GM12878 (cell line): ENCODE measurements around the gene DPEP1. TPM values are rescaled to one million over a fixed set of nuclear protein-coding genes. Genes with fewer than 3 reads are reported as not detected.

Experiments used
- ATAC-seq: fragments of 200-7000 bp; cut with Tn5 transposase; 3 replicates; pipeline ENCODE4 v1.9.1; 2020; ENCODE audit warnings: mild to moderate bottlenecking, moderate library complexity
- BruUV-seq: library from RNA; stranded (reverse); fragments of 400-500 nt; replicated peaks from 2 replicates; lab custom pipeline; 2021; lab: Mats Ljungman, UMichigan
- CTCF ChIA-PET: fragments of 300-600 bp; sonication (Branson Sonifier 250); formaldehyde crosslinking; extraction: SDS; loops from one replicate; lab custom pipeline; 2021; ENCODE audit warnings: inconsistent platforms; lab: Yijun Ruan, JAX
- POLR2A ChIA-PET: fragments of 350-600 bp; formaldehyde crosslinking; extraction: SDS; loops from one replicate; lab custom pipeline; 2021; ENCODE audit warnings: inconsistent platforms; lab: Charles Lee
- RAD21 ChIA-PET: fragments of 300-600 bp; sonication (Branson Sonifier 250); formaldehyde crosslinking; loops from one replicate; lab custom pipeline; 2023; ENCODE audit warnings: antibody characterized with exemption; ENCODE audit not compliant: unreplicated experiment; lab: Charles Lee
- SMC1A ChIA-PET: fragments of 300-600 bp; sonication (Branson Sonifier 250); formaldehyde crosslinking; loops from one replicate; lab custom pipeline; 2023; ENCODE audit not compliant: unreplicated experiment, uncharacterized antibody; lab: Charles Lee
- DNase-seq: peaks from one replicate; pipeline ENCODE4 v3.0.0-alpha.2; 2011; ENCODE audit warnings: low read depth, low spot score
- FAIRE-seq: peaks from 3 replicates; lab custom pipeline; 2011; peaks lifted over from hg19 to GRCh38; lab: Jason Lieb, UNC
- H2AFZ ChIP-seq: 2 replicates; pipeline ENCODE4 v1.6.0; 2011; ENCODE audit warnings: low read depth, low read length, control low read depth; ENCODE audit not compliant: control insufficient read depth
- H3K27ac ChIP-seq: 2 replicates; pipeline ENCODE4 v1.5.1; 2011; ENCODE audit warnings: control low read depth; ENCODE audit not compliant: control insufficient read depth, insufficient read depth
- H3K27me3 ChIP-seq, 2 experiments: replicated peaks in 1 of 2; 2 replicates each; pipeline versions ENCODE4 v1.6.0 to v1.6.1; 2011; ENCODE audit warnings: low read length in 1 of 2; ENCODE audit not compliant: control insufficient read depth in 2 of 2, insufficient read depth in 2 of 2
- H3K36me3 ChIP-seq, 2 experiments: 2 replicates each; pipeline ENCODE4 v1.5.1; 2011; ENCODE audit warnings: low read length in 1 of 2; ENCODE audit not compliant: control insufficient read depth in 2 of 2, insufficient read depth in 2 of 2
- H3K4me1 ChIP-seq: 2 replicates; pipeline ENCODE4 v1.6.1; 2011; ENCODE audit warnings: mild to moderate bottlenecking, low read length, moderate library complexity, mixed read lengths; ENCODE audit not compliant: control insufficient read depth, insufficient read depth
- H3K4me2 ChIP-seq: 2 replicates; pipeline ENCODE4 v1.6.0; 2011; ENCODE audit warnings: control low read depth; ENCODE audit not compliant: control insufficient read depth, insufficient read depth
- H3K4me3 ChIP-seq: fragments of 200-600 bp; sonication (generic); 2 replicates; pipeline ENCODE4 v1.5.1; 2016
- H3K79me2 ChIP-seq: 2 replicates; pipeline ENCODE4 v1.6.0; 2011; ENCODE audit warnings: low read length; ENCODE audit not compliant: control insufficient read depth, insufficient read depth
- H3K9ac ChIP-seq: 2 replicates; pipeline ENCODE4 v1.8.0; 2011; ENCODE audit warnings: low read length, control low read depth, mixed read lengths; ENCODE audit not compliant: control insufficient read depth, insufficient read depth
- H3K9me3 ChIP-seq: replicated peaks from 3 replicates; pipeline ENCODE4 v1.5.1; 2011; ENCODE audit warnings: mild to moderate bottlenecking, low read length; ENCODE audit not compliant: control insufficient read depth, insufficient read depth
- H4K20me1 ChIP-seq: 2 replicates; pipeline ENCODE4 v1.6.0; 2011; ENCODE audit not compliant: control insufficient read depth, insufficient read depth
- ATF7 ChIP-seq: fragments of 450-650 bp; IDR thresholded peaks from 2 replicates; pipeline ENCODE4 v1.6.1; 2016; ENCODE audit warnings: low read depth, mild to moderate bottlenecking
- CEBPB ChIP-seq, 2 experiments: fragments of 150-350 bp in 1 of 2; IDR thresholded peaks; 2 replicates each; pipeline ENCODE4 v1.6.1; 2012 to 2014; ENCODE audit warnings: low read depth in 2 of 2, low read length in 2 of 2, borderline replicate concordance in 1 of 2, inconsistent platforms in 1 of 2
- HCFC1 ChIP-seq: fragments of 150-350 bp; IDR thresholded peaks from 2 replicates; pipeline ENCODE4 v1.6.1; 2014; ENCODE audit warnings: low read length
- PAX8 ChIP-seq: fragments of 450-650 bp; IDR thresholded peaks from 2 replicates; pipeline ENCODE4 v1.6.1; 2017; ENCODE audit warnings: mild to moderate bottlenecking, moderate library complexity
- POLR2AphosphoS5 ChIP-seq: IDR thresholded peaks from 2 replicates; pipeline ENCODE4 v1.6.1; 2011; ENCODE audit warnings: mild to moderate bottlenecking, low read length, inconsistent platforms
- YBX1 ChIP-seq: fragments of 450-650 bp; IDR thresholded peaks from 2 replicates; pipeline ENCODE4 v1.6.1; 2016; ENCODE audit warnings: antibody characterized with exemption
- WGBS: methylation state at CpG from one replicate; pipeline ENCODE4 v1.1.6; 2016; ENCODE audit warnings: low lambda C conversion rate; ENCODE audit not compliant: insufficient replicate concordance, insufficient coverage; ENCODE audit errors: missing lambda C conversion rate; 5-methylcytosine and 5-hydroxymethylcytosine counted together
- in situ Hi-C: fragments of 300-500 bp; cut with MboI; formaldehyde crosslinking; loops from 9 replicates; pipeline ENCODE4 v1.14.3; 2018; ENCODE audit warnings: mixed read lengths
- intact Hi-C: fragments of 100-400 bp; cut with micrococcal nuclease; formaldehyde crosslinking; loops from one replicate; pipeline ENCODE4 v1.14.2; 2022; ENCODE audit not compliant: unreplicated experiment
- polyA plus RNA-seq, 11 experiments: library from polyadenylated mRNA; depleted of rRNA in 4 of 11; unstranded in 6 of 11; stranded (reverse) in 5 of 11; fragments of >200 nt; fragmentation: Nextera tagmentation in 4 of 11; fragmentation: Illumina TruSeq in 1 of 11; extraction: Ambion mirVana in 4 of 11; extraction: Trizol in 1 of 11; gene quantifications; 1 replicate in 1 of 11; 2 replicates in 10 of 11; pipeline versions ENCODE4 v1.2.1 to v1.2.3, GENCODE V29; 2011 to 2016; ENCODE audit warnings: inconsistent platforms in 2 of 11, missing spikeins in 2 of 11, low read depth in 1 of 11
- total RNA-seq, 4 experiments: library from RNA; depleted of rRNA in 3 of 4; stranded (reverse); fragments of >200 nt in 3 of 4; fragmentation: Illumina TruSeq in 1 of 4; extraction: Trizol in 1 of 4; gene quantifications; 2 replicates each; pipeline versions ENCODE4 v1.2.1 to v1.2.3, GENCODE V29; 2013 to 2021
- TF ChIP-seq, protein P1 (sequence below): fragments of 450-650 bp; IDR thresholded peaks from 2 replicates; pipeline ENCODE4 v1.6.1; 2016; ENCODE audit warnings: mild to moderate bottlenecking
- TF ChIP-seq, protein P2 (sequence below), 3 experiments: IDR thresholded peaks in 2 of 3; conservative IDR thresholded peaks in 1 of 3; 2 replicates each; pipeline ENCODE4 v1.5.1; 2011; ENCODE audit warnings: low read depth in 3 of 3, low read length in 3 of 3, mild to moderate bottlenecking in 3 of 3, control low read depth in 2 of 3, moderate library complexity in 2 of 3, inconsistent platforms in 1 of 3, mixed read lengths in 1 of 3; ENCODE audit not compliant: control insufficient read depth in 2 of 3, insufficient read depth in 1 of 3; ENCODE audit errors: extremely low read depth in 1 of 3

Gene DPEP1
- total and polyA plus RNA-seq, 10 of the 15 experiments (the other 5 are each of a cell fraction or from before 2014, with no cell fraction given), result not detected

DNA sequence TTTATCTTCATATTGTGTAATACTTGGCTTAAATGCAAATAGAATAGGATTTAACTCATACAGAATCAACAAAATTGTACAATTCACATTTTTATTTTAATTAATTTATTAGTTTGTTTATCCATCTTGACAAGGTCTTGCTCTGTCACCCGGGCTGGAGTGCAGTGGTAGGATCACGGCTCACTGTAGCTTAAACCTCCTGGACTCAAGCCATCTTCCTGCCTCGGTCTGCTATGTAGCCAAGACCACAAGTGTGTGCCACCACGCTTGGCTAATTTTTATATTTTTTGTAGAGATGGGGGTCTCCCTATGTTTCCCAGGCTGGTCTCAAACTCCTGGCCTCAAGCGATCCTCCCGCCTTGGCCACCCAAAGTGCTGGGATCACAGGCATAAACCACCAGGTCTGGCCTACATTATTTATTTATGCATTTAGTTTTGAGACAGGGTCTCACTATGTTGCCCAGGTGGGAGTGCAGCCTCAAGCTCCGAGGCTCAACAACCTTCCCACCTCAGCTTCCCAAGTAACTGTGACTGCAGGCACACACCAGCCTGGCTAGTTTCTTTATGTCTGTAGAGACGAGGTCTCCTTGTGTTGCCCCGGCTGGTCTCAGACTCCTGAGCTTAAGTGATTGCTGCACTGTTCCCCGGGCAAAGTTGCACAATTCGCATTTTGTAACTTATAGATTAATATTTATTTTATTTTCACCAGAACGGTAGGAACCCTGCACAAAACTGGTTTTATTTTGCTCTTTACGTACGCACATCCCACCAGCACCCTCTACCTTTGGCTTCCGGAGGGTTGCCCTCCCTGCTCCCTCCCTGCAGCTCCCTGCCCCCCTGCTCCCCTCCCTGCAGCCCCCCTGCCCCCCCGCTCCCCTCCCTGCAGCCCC, 4.9 kb downstream of the DPEP1 start:
- ChIA-PET SMC1A (no interaction called here), CTCF (no interaction called here), POLR2A (no interaction called here)
- no TSS peak for BruUV-seq
- Histone ChIP-seq H2AFZ (no peak overlapping the region), H3K4me1 (no peaks in the 10 kb centered on the region), H3K27ac (no peak overlapping the region), H3K4me2 (no peak overlapping the region), H3K4me3 (no peak overlapping the region), H3K27me3 (no peaks in the 10 kb centered on the region), H3K9ac (no peak overlapping the region)
- 28% methylated on average over 14 of the region's 16 CpGs for WGBS
- no peak for ATAC-seq
- no peak for DNase-seq
- TF ChIP-seq HCFC1 (no peak), YBX1 (no peak), POLR2AphosphoS5 (no peak), CEBPB (IDR thresholded peaks at IDR 0.05; ENCODE audit: borderline replicate concordance in 1 of 2, low read depth in 2 of 2, low read length in 2 of 2) (no peak), ATF7 (no peak), PAX8 (no peak)
- TF ChIP-seq, protein P1, sequence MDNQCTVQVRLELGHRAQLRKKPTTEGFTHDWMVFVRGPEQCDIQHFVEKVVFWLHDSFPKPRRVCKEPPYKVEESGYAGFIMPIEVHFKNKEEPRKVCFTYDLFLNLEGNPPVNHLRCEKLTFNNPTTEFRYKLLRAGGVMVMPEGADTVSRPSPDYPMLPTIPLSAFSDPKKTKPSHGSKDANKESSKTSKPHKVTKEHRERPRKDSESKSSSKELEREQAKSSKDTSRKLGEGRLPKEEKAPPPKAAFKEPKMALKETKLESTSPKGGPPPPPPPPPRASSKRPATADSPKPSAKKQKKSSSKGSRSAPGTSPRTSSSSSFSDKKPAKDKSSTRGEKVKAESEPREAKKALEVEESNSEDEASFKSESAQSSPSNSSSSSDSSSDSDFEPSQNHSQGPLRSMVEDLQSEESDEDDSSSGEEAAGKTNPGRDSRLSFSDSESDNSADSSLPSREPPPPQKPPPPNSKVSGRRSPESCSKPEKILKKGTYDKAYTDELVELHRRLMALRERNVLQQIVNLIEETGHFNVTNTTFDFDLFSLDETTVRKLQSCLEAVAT, result no peak
- TF ChIP-seq, protein P2, sequence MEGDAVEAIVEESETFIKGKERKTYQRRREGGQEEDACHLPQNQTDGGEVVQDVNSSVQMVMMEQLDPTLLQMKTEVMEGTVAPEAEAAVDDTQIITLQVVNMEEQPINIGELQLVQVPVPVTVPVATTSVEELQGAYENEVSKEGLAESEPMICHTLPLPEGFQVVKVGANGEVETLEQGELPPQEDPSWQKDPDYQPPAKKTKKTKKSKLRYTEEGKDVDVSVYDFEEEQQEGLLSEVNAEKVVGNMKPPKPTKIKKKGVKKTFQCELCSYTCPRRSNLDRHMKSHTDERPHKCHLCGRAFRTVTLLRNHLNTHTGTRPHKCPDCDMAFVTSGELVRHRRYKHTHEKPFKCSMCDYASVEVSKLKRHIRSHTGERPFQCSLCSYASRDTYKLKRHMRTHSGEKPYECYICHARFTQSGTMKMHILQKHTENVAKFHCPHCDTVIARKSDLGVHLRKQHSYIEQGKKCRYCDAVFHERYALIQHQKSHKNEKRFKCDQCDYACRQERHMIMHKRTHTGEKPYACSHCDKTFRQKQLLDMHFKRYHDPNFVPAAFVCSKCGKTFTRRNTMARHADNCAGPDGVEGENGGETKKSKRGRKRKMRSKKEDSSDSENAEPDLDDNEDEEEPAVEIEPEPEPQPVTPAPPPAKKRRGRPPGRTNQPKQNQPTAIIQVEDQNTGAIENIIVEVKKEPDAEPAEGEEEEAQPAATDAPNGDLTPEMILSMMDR (IDR thresholded peaks at IDR 0.05 in 2 of 3, conservative IDR thresholded peaks at IDR 0.05 in 1 of 3; ENCODE audit: control insufficient read depth in 2 of 3, extremely low read depth in 1 of 3, insufficient read depth in 1 of 3, low read depth in 3 of 3, low read length in 3 of 3), result no peak
- TF ChIP-seq, all 136 proteins: peak for 0
- intact Hi-C loops, result no loop called here
- RAD21 ChIA-PET, result no interaction called here
- no peak for FAIRE-seq
- in situ Hi-C loops, result no loop called here
- Histone ChIP-seq H4K20me1 (no peaks in the 10 kb centered on the region), H3K79me2 (no peaks in the 10 kb centered on the region), H3K9me3 (no peaks in the 10 kb centered on the region), H3K36me3 (no peaks in the 10 kb centered on the region)
